ENCODE results near the gene LAYN.
A peak's percentile ranks its signal among the peaks of the same experiment; 100 is the strongest.

The LAYN gene

GRCh38 chr11:111562692-111563389 lies 22.3 kb downstream of the LAYN start:
- DNase-seq = no peak

- DNase-seq = peak; percentile 2
Measured at GRCh38 chr11:111565114-111565720, 24.7 kb downstream of the LAYN start.

- no peak for DNase-seq
Measured at GRCh38 chr11:111566324-111566723, 25.8 kb downstream of the LAYN start.

- no peak for DNase-seq
Measured at GRCh38 chr11:111569476-111569875, 29.0 kb downstream of the LAYN start.

- no peak for DNase-seq
Measured at GRCh38 chr11:111570796-111571195, 30.3 kb downstream of the LAYN start.

- DNase-seq = no peak
Measured at GRCh38 chr11:111571829-111572501, 31.4 kb downstream of the LAYN start.

- DNase-seq = no peak
Measured at GRCh38 chr11:111572581-111572980, 32.1 kb downstream of the LAYN start.

- no peak for DNase-seq
Measured at GRCh38 chr11:111573821-111574249, 33.3 kb downstream of the LAYN start.

GRCh38 chr11:111574373-111575225 lies 34.1 kb downstream of the LAYN start:
- DNase-seq = no peak

- no peak for DNase-seq
Measured at GRCh38 chr11:111575740-111576139, 35.2 kb downstream of the LAYN start.

GRCh38 chr11:111577821-111578220 lies 37.3 kb downstream of the LAYN start:
- no peak for DNase-seq

- DNase-seq = no peak
Measured at GRCh38 chr11:111581341-111581740, 40.8 kb downstream of the LAYN start.

- DNase-seq = no peak
Measured at GRCh38 chr11:111582163-111582562, 41.6 kb downstream of the LAYN start.

- no peak for DNase-seq
Measured at GRCh38 chr11:111582881-111583280, 42.4 kb downstream of the LAYN start.

GRCh38 chr11:111585371-111585770 lies 44.9 kb downstream of the LAYN start:
- no peak for DNase-seq

- no peak for DNase-seq
Measured at GRCh38 chr11:111586388-111586831, 45.9 kb downstream of the LAYN start.

GRCh38 chr11:111589114-111589513 lies 48.6 kb downstream of the LAYN start:
- no peak for DNase-seq

GRCh38 chr11:111589886-111590499 lies 49.5 kb downstream of the LAYN start:
- no peak for DNase-seq

GRCh38 chr11:111591187-111591960 lies 50.9 kb downstream of the LAYN start:
- DNase-seq = no peak

- no peak for DNase-seq
Measured at GRCh38 chr11:111592491-111592890, 52.0 kb downstream of the LAYN start.

GRCh38 chr11:111596319-111596718 lies 55.8 kb downstream of the LAYN start:
- no peak for DNase-seq

- DNase-seq = no peak
Measured at GRCh38 chr11:111598148-111598547, 57.6 kb downstream of the LAYN start.
